ENCODE measurements around the gene ACBD6.

DNA sequence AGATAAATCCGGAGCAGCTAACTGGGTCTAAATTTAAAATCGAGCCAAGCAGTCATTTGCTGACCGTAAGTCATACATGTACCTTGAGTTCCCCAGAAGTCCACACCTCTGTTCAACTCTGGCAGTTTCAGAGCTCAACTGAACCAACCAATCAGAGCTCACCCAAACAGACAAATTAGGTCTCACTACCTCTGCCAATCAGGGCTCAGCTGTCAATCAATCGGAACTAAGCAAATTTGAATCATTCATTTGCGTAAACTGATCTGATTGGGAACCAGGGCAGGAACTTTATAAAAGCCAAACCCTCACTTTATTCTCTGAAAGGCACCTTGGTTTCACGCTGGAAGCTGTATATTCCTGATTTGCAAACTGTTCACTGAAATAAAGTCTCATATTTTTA is 11.2 kb upstream of the ACBD6 start:
- TF ChIP-seq POLR2A (IDR thresholded peaks at IDR 0.05; ENCODE audit: low read length) (no peak), GATA1 (IDR thresholded peaks at IDR 0.05; ENCODE audit: low read depth, low read length) (no peak)

Measured in erythroblast (primary cell).